ENCODE measurements around the gene PIK3IP1.

Gene PIK3IP1

GRCh38 chr22:31278626-31279326, 13.5 kb downstream of the PIK3IP1 start:
- DNase-seq (ENCODE audit: low spot score) = no peak

GRCh38 chr22:31278151-31278621, 14.1 kb downstream of the PIK3IP1 start:
- no peak for DNase-seq (ENCODE audit: low spot score)

GRCh38 chr22:31277741-31278140, 14.5 kb downstream of the PIK3IP1 start:
- DNase-seq (ENCODE audit: low spot score) = no peak

- no peak for DNase-seq (ENCODE audit: low spot score)
These were observed 15.7 kb downstream of the PIK3IP1 start for GRCh38 chr22:31276426-31277167.

GRCh38 chr22:31275576-31275975, 16.7 kb downstream of the PIK3IP1 start:
- DNase-seq (ENCODE audit: low spot score) = no peak

- DNase-seq (ENCODE audit: low spot score) = no peak
These were observed 17.3 kb downstream of the PIK3IP1 start for GRCh38 chr22:31275018-31275417.

GRCh38 chr22:31274017-31274416, 18.3 kb downstream of the PIK3IP1 start:
- DNase-seq (ENCODE audit: low spot score) = no peak

- DNase-seq (ENCODE audit: low spot score) = peak; percentile 76
These were observed 19.5 kb downstream of the PIK3IP1 start for GRCh38 chr22:31272522-31273446.

GRCh38 chr22:31271485-31271884, 20.8 kb downstream of the PIK3IP1 start:
- peak; percentile 93 for DNase-seq (ENCODE audit: low spot score)

GRCh38 chr22:31271026-31271425, 21.3 kb downstream of the PIK3IP1 start:
- peak; percentile 75 for DNase-seq (ENCODE audit: low spot score)

- peak; percentile 33 for DNase-seq (ENCODE audit: low spot score)
These were observed 22.3 kb downstream of the PIK3IP1 start for GRCh38 chr22:31269892-31270579.

- no peak for DNase-seq (ENCODE audit: low spot score)
These were observed 24.0 kb downstream of the PIK3IP1 start for GRCh38 chr22:31268281-31268680.

GRCh38 chr22:31263896-31264640, 28.2 kb downstream of the PIK3IP1 start:
- DNase-seq (ENCODE audit: low spot score) = no peak

GRCh38 chr22:31262312-31263133, 29.8 kb downstream of the PIK3IP1 start:
- no peak for DNase-seq (ENCODE audit: low spot score)

- DNase-seq (ENCODE audit: low spot score) = no peak
These were observed 31.8 kb downstream of the PIK3IP1 start for GRCh38 chr22:31260474-31260856.

- no peak for DNase-seq (ENCODE audit: low spot score)
These were observed 32.4 kb downstream of the PIK3IP1 start for GRCh38 chr22:31259798-31260473.

- peak; percentile 58 for DNase-seq (ENCODE audit: low spot score)
These were observed 38.3 kb downstream of the PIK3IP1 start for GRCh38 chr22:31253949-31254348.

GRCh38 chr22:31250740-31251600, 41.3 kb downstream of the PIK3IP1 start:
- peak; percentile 33 for DNase-seq (ENCODE audit: low spot score)

All from kidney tubule cell (primary cell).